Upper lobe of left lung (tissue), 4 donors: ENCODE data around the gene KCP.

Source experiments
- CTCF ChIP-seq, 6 experiments: fragments of 450-650 bp in 4 of 6; fragments of 200-600 bp in 2 of 6; sonication (generic) in 2 of 6; IDR thresholded peaks; one replicate each; pipeline ENCODE4 v1.5.1; 2016 to 2019; ENCODE audit warnings: antibody characterized with exemption in 6 of 6
- POLR2AphosphoS5 ChIP-seq, 2 donors: sonication (generic); formaldehyde crosslinking; IDR thresholded peaks; one replicate each; pipeline ENCODE4 v1.5.1; 2017; ENCODE audit warnings: antibody characterized with exemption in 2 of 2

- TF ChIP-seq CTCF (IDR thresholded peaks at IDR 0.05) (no peak), POLR2AphosphoS5 (IDR thresholded peaks at IDR 0.05) (no peak)
Observed at GRCh38 chr7:128934361-128935341, 24.1 kb upstream of the KCP start.
